Fibroblast of lung (primary cell): ENCODE results near the gene CPNE8. TPM values are rescaled to one million over a fixed set of nuclear protein-coding genes. Genes with fewer than 3 reads are reported as not detected.

Experiments used
- DNase-seq, 2 donors: peaks; one replicate each; pipeline versions ENCODE4 v3.0.0 to v3.0.0-alpha.2; 2010; ENCODE audit warnings: low read depth in 2 of 2
- H2AFZ ChIP-seq: 2 replicates; pipeline ENCODE4 v1.5.1; 2012; ENCODE audit warnings: low read length, control low read depth, inconsistent platforms
- H3K27ac ChIP-seq: 2 replicates; pipeline ENCODE4 v1.5.1; 2011; ENCODE audit warnings: low read length, control low read depth; ENCODE audit not compliant: insufficient read depth
- H3K27me3 ChIP-seq: 2 replicates; pipeline ENCODE4 v1.5.1; 2011; ENCODE audit warnings: mild to moderate bottlenecking, low read length; ENCODE audit not compliant: control insufficient read depth, insufficient read depth
- H3K36me3 ChIP-seq: 2 replicates; pipeline ENCODE4 v1.5.1; 2011; ENCODE audit warnings: low read length; ENCODE audit not compliant: control insufficient read depth, insufficient read depth
- H3K4me1 ChIP-seq: 2 replicates; pipeline ENCODE4 v1.5.1; 2011; ENCODE audit warnings: low read length; ENCODE audit not compliant: control insufficient read depth, insufficient read depth; ENCODE audit errors: extremely low read depth
- H3K4me2 ChIP-seq: 2 replicates; pipeline ENCODE4 v1.5.1; 2011; ENCODE audit warnings: low read length, control low read depth; ENCODE audit not compliant: insufficient read depth; ENCODE audit errors: extremely low read depth
- H3K4me3 ChIP-seq, 4 experiments: fragments of 200-600 bp in 1 of 4; sonication (generic) in 1 of 4; replicated peaks in 1 of 4; 2 replicates each; pipeline ENCODE4 v1.5.1; 2011 to 2016; ENCODE audit warnings: low read length in 4 of 4, low read depth in 3 of 4, mild to moderate bottlenecking in 3 of 4, control low read depth in 2 of 4, inconsistent platforms in 1 of 4, mixed read lengths in 1 of 4; ENCODE audit not compliant: insufficient read depth in 1 of 4; ENCODE audit errors: control extremely low read depth in 1 of 4
- H3K79me2 ChIP-seq: 2 replicates; pipeline ENCODE4 v1.5.1; 2012; ENCODE audit warnings: mild to moderate bottlenecking, low read length, inconsistent platforms; ENCODE audit not compliant: control insufficient read depth, insufficient read depth
- H3K9ac ChIP-seq: 2 replicates; pipeline ENCODE4 v1.5.1; 2011; ENCODE audit warnings: mild to moderate bottlenecking, low read length, control low read depth; ENCODE audit not compliant: insufficient read depth
- H3K9me3 ChIP-seq: 2 replicates; pipeline ENCODE4 v1.5.1; 2012; ENCODE audit warnings: low read depth, low read length; ENCODE audit not compliant: control insufficient read depth, insufficient read depth
- H4K20me1 ChIP-seq: 2 replicates; pipeline ENCODE4 v1.5.1; 2011; ENCODE audit warnings: low read length; ENCODE audit not compliant: control insufficient read depth, insufficient read depth; ENCODE audit errors: extremely low read depth
- EZH2 ChIP-seq: IDR thresholded peaks from 2 replicates; pipeline ENCODE4 v1.5.1; 2012; ENCODE audit warnings: low read length, control low read depth, mild to moderate bottlenecking; ENCODE audit errors: missing control alignments
- polyA plus RNA-seq, 2 donors: library from polyadenylated mRNA; depleted of rRNA in 1 of 2; stranded (reverse) in 1 of 2; unstranded in 1 of 2; fragments of >200 nt; gene quantifications; 2 replicates each; pipeline ENCODE4 v1.2.1, GENCODE V29; 2011 to 2012; ENCODE audit warnings: missing spikeins in 1 of 2
- total RNA-seq: library from RNA; depleted of rRNA; stranded (reverse); fragments of >200 nt; gene quantifications from 2 replicates; pipeline ENCODE4 v1.2.1, GENCODE V29; 2014
- TF ChIP-seq, protein P1 (sequence below), 2 donors: IDR thresholded peaks in 1 of 2; conservative IDR thresholded peaks in 1 of 2; 1 replicate in 1 of 2; 2 replicates in 1 of 2; pipeline ENCODE4 v1.5.1; 2011 to 2012; ENCODE audit warnings: low read length in 2 of 2, control low read depth in 1 of 2, inconsistent platforms in 1 of 2, low read depth in 1 of 2, mild to moderate bottlenecking in 1 of 2

CPNE8 gene
- total and polyA plus RNA-seq, 2 donors (not counting 1 experiment from before 2014, with no cell fraction given) = 9.8 to 13.4 TPM

DNA sequence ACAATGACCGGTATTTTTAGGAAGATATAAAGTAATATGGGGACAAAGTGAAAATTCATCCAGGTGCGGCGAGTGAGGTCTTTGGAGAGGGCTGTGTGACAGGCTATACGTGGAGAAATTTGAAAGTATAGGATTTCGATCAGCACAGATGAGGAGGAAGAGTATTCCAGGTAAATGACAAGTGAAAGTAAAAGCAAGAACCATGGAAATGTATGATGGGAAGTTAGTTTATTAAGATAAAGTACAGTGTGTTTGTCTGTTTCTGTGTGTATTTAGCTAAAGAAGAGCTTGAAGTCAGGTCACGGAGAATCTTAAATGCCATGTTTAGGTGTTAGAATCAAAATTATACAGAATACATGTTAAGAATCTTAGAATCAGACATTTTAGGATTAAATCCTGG, 239.0 kb downstream of the CPNE8 start:
- Histone ChIP-seq H3K9ac (no peak overlapping the region), H3K4me1 (no peaks in the 10 kb centered on the region), H3K36me3 (no peaks in the 10 kb centered on the region), H3K27me3 (no peaks in the 10 kb centered on the region), H3K9me3 (no peaks in the 10 kb centered on the region), H3K4me2 (no peak overlapping the region), H3K27ac (no peak overlapping the region), H2AFZ (no peak overlapping the region), H3K4me3 (no peak overlapping the region), H4K20me1 (no peaks in the 10 kb centered on the region), H3K79me2 (no peaks in the 10 kb centered on the region)
- no peak for TF ChIP-seq EZH2
- TF ChIP-seq, protein P1, sequence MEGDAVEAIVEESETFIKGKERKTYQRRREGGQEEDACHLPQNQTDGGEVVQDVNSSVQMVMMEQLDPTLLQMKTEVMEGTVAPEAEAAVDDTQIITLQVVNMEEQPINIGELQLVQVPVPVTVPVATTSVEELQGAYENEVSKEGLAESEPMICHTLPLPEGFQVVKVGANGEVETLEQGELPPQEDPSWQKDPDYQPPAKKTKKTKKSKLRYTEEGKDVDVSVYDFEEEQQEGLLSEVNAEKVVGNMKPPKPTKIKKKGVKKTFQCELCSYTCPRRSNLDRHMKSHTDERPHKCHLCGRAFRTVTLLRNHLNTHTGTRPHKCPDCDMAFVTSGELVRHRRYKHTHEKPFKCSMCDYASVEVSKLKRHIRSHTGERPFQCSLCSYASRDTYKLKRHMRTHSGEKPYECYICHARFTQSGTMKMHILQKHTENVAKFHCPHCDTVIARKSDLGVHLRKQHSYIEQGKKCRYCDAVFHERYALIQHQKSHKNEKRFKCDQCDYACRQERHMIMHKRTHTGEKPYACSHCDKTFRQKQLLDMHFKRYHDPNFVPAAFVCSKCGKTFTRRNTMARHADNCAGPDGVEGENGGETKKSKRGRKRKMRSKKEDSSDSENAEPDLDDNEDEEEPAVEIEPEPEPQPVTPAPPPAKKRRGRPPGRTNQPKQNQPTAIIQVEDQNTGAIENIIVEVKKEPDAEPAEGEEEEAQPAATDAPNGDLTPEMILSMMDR (conservative IDR thresholded peaks at IDR 0.05 in 1 of 2, IDR thresholded peaks at IDR 0.05 in 1 of 2; ENCODE audit: low read depth in 1 of 2, low read length in 2 of 2) = no peak
- no peak for DNase-seq

DNA sequence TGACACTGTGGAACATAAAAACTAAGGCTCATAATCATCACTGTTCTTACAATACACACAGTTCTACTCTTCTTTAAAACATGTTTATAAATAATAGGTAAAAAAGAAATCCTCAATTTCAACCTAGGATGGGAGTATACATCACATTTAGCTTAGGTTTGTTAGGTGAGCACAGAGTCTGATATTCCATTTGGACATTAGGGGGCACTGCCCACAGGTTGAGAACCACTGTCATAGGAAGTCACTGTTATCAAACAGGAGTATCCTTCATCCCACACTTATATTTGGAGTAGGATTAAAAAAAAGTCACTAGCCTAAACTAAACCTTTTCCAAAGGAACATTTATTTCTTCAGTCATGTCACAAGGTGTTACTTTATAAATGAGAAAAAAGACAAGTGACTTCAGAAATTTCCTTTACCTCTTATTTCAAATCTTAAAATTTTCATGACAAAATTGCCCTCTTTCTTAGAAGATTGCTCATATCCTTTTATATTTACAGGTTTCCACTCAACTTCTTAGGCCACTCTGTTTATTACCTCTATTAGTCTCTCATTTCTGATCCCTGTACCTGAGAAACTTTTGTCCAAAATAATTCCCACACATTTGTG, 240.6 kb downstream of the CPNE8 start:
- no peaks in the 10 kb centered on the region for H3K4me1 ChIP-seq
- no peaks in the 10 kb centered on the region for H3K79me2 ChIP-seq
- no peaks in the 10 kb centered on the region for H4K20me1 ChIP-seq
- no peak for DNase-seq
- H3K27me3 ChIP-seq = no peaks in the 10 kb centered on the region
- no peaks in the 10 kb centered on the region for H3K9me3 ChIP-seq
- no peak overlapping the region for H3K27ac ChIP-seq
- H2AFZ ChIP-seq = no peak overlapping the region
- no peak overlapping the region for H3K4me2 ChIP-seq
- H3K4me3 ChIP-seq = no peak overlapping the region
- H3K36me3 ChIP-seq = no peaks in the 10 kb centered on the region
- TF ChIP-seq EZH2 = no peak
- TF ChIP-seq, protein P1 (conservative IDR thresholded peaks at IDR 0.05 in 1 of 2, IDR thresholded peaks at IDR 0.05 in 1 of 2; ENCODE audit: low read depth in 1 of 2, low read length in 2 of 2) = peak in 1 of 2 donors; percentile 61
- no peak overlapping the region for H3K9ac ChIP-seq

DNA sequence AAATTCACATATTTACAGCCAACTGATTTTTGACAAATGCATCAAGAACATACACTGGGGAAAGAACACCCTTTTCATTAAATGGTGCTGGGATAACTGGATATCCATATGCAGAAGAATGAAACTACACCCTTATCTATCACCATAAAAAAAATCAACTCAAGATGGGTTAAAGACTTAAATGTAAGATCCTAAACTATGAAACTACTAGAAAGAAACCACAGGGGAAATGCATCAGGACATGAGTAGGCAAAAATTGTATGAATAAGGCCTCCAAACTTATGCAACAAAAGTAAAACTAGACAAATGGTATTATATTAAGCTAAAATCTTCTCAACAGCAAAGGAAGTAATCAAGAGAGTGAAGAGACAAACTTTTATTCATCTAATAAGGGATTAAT, 242.6 kb downstream of the CPNE8 start:
- peak in 1 of 2 donors; percentile 32 for DNase-seq
- Histone ChIP-seq H3K4me3 (no peak overlapping the region), H3K9ac (no peak overlapping the region)

More for the DNA sequence above, 242.6 kb downstream of the CPNE8 start:
- TF ChIP-seq, protein P1 (conservative IDR thresholded peaks at IDR 0.05 in 1 of 2, IDR thresholded peaks at IDR 0.05 in 1 of 2; ENCODE audit: low read depth in 1 of 2, low read length in 2 of 2) = no peak
- TF ChIP-seq EZH2 = no peak
- H2AFZ ChIP-seq = no peak overlapping the region
- no peaks in the 10 kb centered on the region for H3K9me3 ChIP-seq
- no peak overlapping the region for H3K27ac ChIP-seq
- H3K79me2 ChIP-seq = no peaks in the 10 kb centered on the region
- H3K27me3 ChIP-seq = no peaks in the 10 kb centered on the region
- H3K4me2 ChIP-seq = no peak overlapping the region
- no peaks in the 10 kb centered on the region for H3K36me3 ChIP-seq
- no peaks in the 10 kb centered on the region for H4K20me1 ChIP-seq
- H3K4me1 ChIP-seq = no peaks in the 10 kb centered on the region
